ENCODE results near the gene LMF1. TPM values are rescaled to one million over a fixed set of nuclear protein-coding genes. Genes with fewer than 3 reads are reported as not detected.

LMF1 gene
- total and polyA plus RNA-seq, 2 of the 4 experiments (the other 2 are of a cell fraction) = 7.7 to 13.1 TPM

- Histone ChIP-seq H2AK5ac (ENCODE audit: low read depth, low read length) (no peak overlapping the region), H3K4ac (ENCODE audit: low read depth, low read length) (no peak overlapping the region), H3K23ac (ENCODE audit: low read depth, low read length) (no peak overlapping the region), H3K27me3 (ENCODE audit: control insufficient read depth, insufficient read depth, low read length) (no peaks in the 10 kb centered on the region), H3K36me3 (ENCODE audit: control insufficient read depth, insufficient read depth, low read length) (peaks cover 3% of the 10 kb centered on the region; the same call in 1 of the 2 replicates), H2BK15ac (ENCODE audit: low read depth, low read length) (no peak overlapping the region), H3K9me1 (ENCODE audit: insufficient read depth, low read length) (no peaks in the 10 kb centered on the region), H3K56ac (ENCODE audit: extremely low read depth, insufficient read depth, low read length) (no peak overlapping the region), H3K27ac (ENCODE audit: insufficient read depth, low read length) (no peak overlapping the region), H2AFZ (replicated peaks; ENCODE audit: low read length, poor library complexity) (no peak overlapping the region), H3K4me1 (ENCODE audit: control insufficient read depth, insufficient read depth, low read length) (no peaks in the 10 kb centered on the region), H4K8ac (ENCODE audit: low read depth in 2 of 2, low read length in 2 of 2) (no peak overlapping the region), H3K9ac (ENCODE audit: low read depth, low read length) (no peak overlapping the region), H2BK5ac (ENCODE audit: low read depth, low read length, poor library complexity, severe bottlenecking) (no peak overlapping the region), H2AK9ac (replicated peaks; ENCODE audit: low read depth, low read length, poor library complexity) (no peak overlapping the region), H4K91ac (ENCODE audit: insufficient read depth, low read depth, low read length) (no peak overlapping the region), H3K14ac (replicated peaks; ENCODE audit: low read depth, low read length) (no peak overlapping the region), H3K4me3 (ENCODE audit: insufficient read depth, low read depth, low read length) (no peak overlapping the region), H3K4me2 (ENCODE audit: low read depth, low read length) (no peak overlapping the region), H3K9me3 (ENCODE audit: control insufficient read depth, insufficient read depth, low read length) (no peaks in the 10 kb centered on the region), H3K79me1 (ENCODE audit: low read depth in 1 of 2, low read length in 2 of 2) (no peaks in the 10 kb centered on the region), H4K20me1 (ENCODE audit: insufficient read depth, low read length) (no peaks in the 10 kb centered on the region), H2BK20ac (ENCODE audit: low read depth, low read length) (no peak overlapping the region), H3K18ac (ENCODE audit: low read depth, low read length) (no peak overlapping the region), H2BK120ac (ENCODE audit: low read depth, low read length) (no peak overlapping the region), H4K5ac (ENCODE audit: low read depth, low read length) (no peak overlapping the region)
- POLR2A ChIA-PET (ENCODE audit: unreplicated experiment) = no interaction called here
- DNase-seq (no peak), ATAC-seq (ENCODE audit: low read depth) (no peak)
- WGBS, 2 experiments (ENCODE audit: extremely low coverage in 2 of 2, insufficient read length in 1 of 2) = 93% methylated on average over 5 of the region's 22 CpGs; no CpG with 5 or more reads in 1 of the 2 experiments
- intact Hi-C loops (cut with micrococcal nuclease) (no loop called here), in situ Hi-C loops (cut with MboI; ENCODE audit: low sequenced_read_pairs) (no loop called here), dilution Hi-C loops (cut with HindIII; ENCODE audit: low sequenced_read_pairs, unreplicated experiment) (no loop called here)
- BruUV-seq (replicated peaks) = no TSS peak
- CTCF ChIA-PET = no interaction called here
- TF ChIP-seq ELK1 (IDR thresholded peaks at IDR 0.05; ENCODE audit: borderline replicate concordance, low read depth, low read length) (no peak), USF2 (IDR thresholded peaks at IDR 0.05; ENCODE audit: low read depth, low read length) (no peak), FOS (IDR thresholded peaks at IDR 0.05; ENCODE audit: low read depth, low read length) (no peak), RFX5 (IDR thresholded peaks at IDR 0.05; ENCODE audit: low read depth, low read length) (no peak), BHLHE40 (IDR thresholded peaks at IDR 0.05; ENCODE audit: low read depth, low read length) (no peak), SMC3 (IDR thresholded peaks at IDR 0.05; ENCODE audit: low read depth, low read length) (no peak), CEBPB (IDR thresholded peaks at IDR 0.05; ENCODE audit: low read depth, low read length) (no peak), POLR2A (IDR thresholded peaks at IDR 0.05; ENCODE audit: low read depth, low read length) (no peak), NFE2L2 (IDR thresholded peaks at IDR 0.05; ENCODE audit: low read depth, low read length) (no peak), MAFK (IDR thresholded peaks at IDR 0.05; ENCODE audit: low read depth, low read length) (no peak), MXI1 (IDR thresholded peaks at IDR 0.05; ENCODE audit: borderline replicate concordance, low read depth, low read length) (no peak), MAZ (IDR thresholded peaks at IDR 0.05; ENCODE audit: borderline replicate concordance, low read depth, low read length) (no peak), RCOR1 (IDR thresholded peaks at IDR 0.05; ENCODE audit: insufficient replicate concordance, low read length) (no peak), RAD21 (IDR thresholded peaks at IDR 0.05; ENCODE audit: low read length) (no peak)
These were observed 96.9 kb downstream of the LMF1 start for GRCh38 chr16:873889-874288.
